Activated T-helper 2 cell treated with anti-CD3 and anti-CD28 coated beads, Interferon-gamma antibody, Interleukin-2, Interleukin-4, amounts not matched to agents 10 μg/mL and 5 μg/mL and 100 μg/mL, durations not matched to agents 14 hours and 24 hours and 36 hours (primary cell): ENCODE measurements around the gene SGK1. TPM values are rescaled to one million over a fixed set of nuclear protein-coding genes. Genes with fewer than 3 reads are reported as not detected.

ENCODE experiments used
- DNase-seq: peaks from one replicate; pipeline ENCODE4 v3.0.0; 2021; ENCODE audit warnings: low spot score
- H3K27ac Mint-ChIP-seq: one replicate; pipeline ENCODE4 v1.8.0; 2021; ENCODE audit warnings: mixed read lengths
- H3K27me3 Mint-ChIP-seq: one replicate; pipeline ENCODE4 v1.8.0; 2021; ENCODE audit warnings: low read depth, mixed read lengths
- H3K36me3 Mint-ChIP-seq: one replicate; pipeline ENCODE4 v1.8.0; 2021; ENCODE audit warnings: low read depth, mixed read lengths
- H3K4me1 Mint-ChIP-seq: one replicate; pipeline ENCODE4 v1.8.0; 2021; ENCODE audit warnings: low read depth, mixed read lengths
- H3K4me3 Mint-ChIP-seq: one replicate; pipeline ENCODE4 v1.8.0; 2021; ENCODE audit warnings: low read depth, mild to moderate bottlenecking, moderate library complexity, mixed read lengths
- H3K9me3 Mint-ChIP-seq: one replicate; pipeline ENCODE4 v1.8.0; 2021; ENCODE audit warnings: mixed read lengths
- intact Hi-C: fragments of 100-400 bp; cut with micrococcal nuclease; formaldehyde crosslinking; loops from one replicate; pipeline ENCODE4 v1.15.1; 2023
- total RNA-seq: library from RNA; stranded (reverse); gene quantifications from 2 replicates; pipeline ENCODE4 v1.2.3, GENCODE V29; 2022

The SGK1 gene
- total RNA-seq, 1 donor from 2014 or later = 74.0 TPM

GRCh38 chr6:134178161-134179044 lies 139.5 kb downstream of the SGK1 start:
- peak; percentile 60 for DNase-seq
- Mint-ChIP-seq H3K4me3 (peak overlapping the region; percentile 89), H3K4me1 (peaks cover 20% of the 10 kb centered on the region), H3K9me3 (no peaks in the 10 kb centered on the region), H3K36me3 (peaks cover 13% of the 10 kb centered on the region), H3K27me3 (peaks cover 4% of the 10 kb centered on the region), H3K27ac (peak overlapping the region; percentile 77)
- intact Hi-C loops = loop anchor here (1.0 to 10.0 kb wide), 2 partner anchors 110 to 1006 kb away; partner anchors contain the start of gene MYB

- peaks cover 19% of the 10 kb centered on the region for H3K36me3 Mint-ChIP-seq
- H3K9me3 Mint-ChIP-seq = no peaks in the 10 kb centered on the region
- H3K27ac Mint-ChIP-seq = peak overlapping the region; percentile 77
These were observed 140.2 kb downstream of the SGK1 start for GRCh38 chr6:134177753-134178160.

GRCh38 chr6:134177236-134177635 lies 140.7 kb downstream of the SGK1 start:
- DNase-seq = no peak
- no peaks in the 10 kb centered on the region for H3K9me3 Mint-ChIP-seq
- peaks cover 24% of the 10 kb centered on the region for H3K36me3 Mint-ChIP-seq
- H3K27me3 Mint-ChIP-seq = peaks cover 4% of the 10 kb centered on the region
- peak overlapping the region; percentile 77 for H3K27ac Mint-ChIP-seq
- H3K4me1 Mint-ChIP-seq = peaks cover 32% of the 10 kb centered on the region
- peak overlapping the region; percentile 89 for H3K4me3 Mint-ChIP-seq
- intact Hi-C loops = loop anchor here (10.0 kb wide), 1 partner anchor 1008 kb away; the partner anchor contains the start of gene MYB

More at GRCh38 chr6:134177753-134178160, 140.2 kb downstream of the SGK1 start:
- DNase-seq = no peak
- intact Hi-C loops = loop anchor here (1.0 to 10.0 kb wide), 2 partner anchors 111 to 1007 kb away; partner anchors contain the start of gene MYB
- H3K4me1 Mint-ChIP-seq = peaks cover 27% of the 10 kb centered on the region
- H3K4me3 Mint-ChIP-seq = peak overlapping the region; percentile 89
- H3K27me3 Mint-ChIP-seq = peaks cover 4% of the 10 kb centered on the region

GRCh38 chr6:134176264-134176975 lies 141.5 kb downstream of the SGK1 start:
- Mint-ChIP-seq H3K4me3 (peak overlapping the region; percentile 92), H3K4me1 (peaks cover 40% of the 10 kb centered on the region), H3K36me3 (peaks cover 32% of the 10 kb centered on the region), H3K9me3 (no peaks in the 10 kb centered on the region), H3K27me3 (peaks cover 4% of the 10 kb centered on the region), H3K27ac (peak overlapping the region; percentile 89)
- intact Hi-C loops = loop anchor here (10.0 kb wide), 1 partner anchor 1008 kb away; the partner anchor contains the start of gene MYB
- no peak for DNase-seq

GRCh38 chr6:134175532-134176263 lies 142.2 kb downstream of the SGK1 start:
- H3K27me3 Mint-ChIP-seq = peaks cover 4% of the 10 kb centered on the region
- H3K27ac Mint-ChIP-seq = peak overlapping the region; percentile 89

GRCh38 chr6:134174672-134175531 lies 143.0 kb downstream of the SGK1 start:
- intact Hi-C loops = loop anchor here (1.0 to 10.0 kb wide), 11 partner anchors 62 to 1010 kb away; partner anchors contain the start of gene MYB
- Mint-ChIP-seq H3K27ac (peak overlapping the region; percentile 97), H3K36me3 (peaks cover 48% of the 10 kb centered on the region), H3K4me3 (peak overlapping the region; percentile 98), H3K4me1 (peaks cover 47% of the 10 kb centered on the region), H3K9me3 (no peaks in the 10 kb centered on the region), H3K27me3 (peaks cover 4% of the 10 kb centered on the region)
- DNase-seq = peak; percentile 87

More at GRCh38 chr6:134175532-134176263, 142.2 kb downstream of the SGK1 start:
- intact Hi-C loops = loop anchor here (1.0 to 10.0 kb wide), 7 partner anchors 61 to 1009 kb away; partner anchors contain the start of gene MYB
- no peaks in the 10 kb centered on the region for H3K9me3 Mint-ChIP-seq
- peak overlapping the region; percentile 92 for H3K4me3 Mint-ChIP-seq
- peaks cover 40% of the 10 kb centered on the region for H3K36me3 Mint-ChIP-seq
- H3K4me1 Mint-ChIP-seq = peaks cover 41% of the 10 kb centered on the region
- no peak for DNase-seq

GRCh38 chr6:134173936-134174671 lies 143.8 kb downstream of the SGK1 start:
- Mint-ChIP-seq H3K36me3 (peaks cover 54% of the 10 kb centered on the region), H3K27ac (peak overlapping the region; percentile 97), H3K9me3 (no peaks in the 10 kb centered on the region), H3K4me1 (peaks cover 49% of the 10 kb centered on the region), H3K27me3 (peaks cover 4% of the 10 kb centered on the region), H3K4me3 (peak overlapping the region; percentile 98)
- intact Hi-C loops = loop anchor here (1.0 to 10.0 kb wide), 10 partner anchors 63 to 1011 kb away; partner anchors contain the start of gene MYB
- peak; percentile 74 for DNase-seq

- peaks cover 48% of the 10 kb centered on the region for H3K4me1 Mint-ChIP-seq
- intact Hi-C loops = loop anchor here (10.0 kb wide), 1 partner anchor 1011 kb away; the partner anchor contains the start of gene MYB
These were observed 144.6 kb downstream of the SGK1 start for GRCh38 chr6:134173366-134173725.

GRCh38 chr6:134172706-134173365 lies 145.1 kb downstream of the SGK1 start:
- Mint-ChIP-seq H3K27me3 (peaks cover 4% of the 10 kb centered on the region), H3K4me1 (peaks cover 47% of the 10 kb centered on the region), H3K27ac (no peak overlapping the region), H3K4me3 (peak overlapping the region; percentile 98), H3K9me3 (no peaks in the 10 kb centered on the region), H3K36me3 (peaks cover 60% of the 10 kb centered on the region)
- intact Hi-C loops = loop anchor here (10.0 kb wide), 1 partner anchor 1012 kb away; the partner anchor contains the start of gene MYB
- DNase-seq = no peak

More at GRCh38 chr6:134173366-134173725, 144.6 kb downstream of the SGK1 start:
- Mint-ChIP-seq H3K9me3 (no peaks in the 10 kb centered on the region), H3K27me3 (peaks cover 4% of the 10 kb centered on the region), H3K4me3 (peak overlapping the region; percentile 98), H3K36me3 (peaks cover 56% of the 10 kb centered on the region), H3K27ac (no peak overlapping the region)
- no peak for DNase-seq

- no peak for DNase-seq
- intact Hi-C loops = loop anchor here (10.0 kb wide), 1 partner anchor 1013 kb away; the partner anchor contains the start of gene MYB
- H3K9me3 Mint-ChIP-seq = no peaks in the 10 kb centered on the region
- H3K4me3 Mint-ChIP-seq = peak overlapping the region; percentile 98
- peaks cover 40% of the 10 kb centered on the region for H3K4me1 Mint-ChIP-seq
- H3K27me3 Mint-ChIP-seq = peaks cover 1% of the 10 kb centered on the region
- H3K27ac Mint-ChIP-seq = no peak overlapping the region
- peaks cover 64% of the 10 kb centered on the region for H3K36me3 Mint-ChIP-seq
These were observed 145.7 kb downstream of the SGK1 start for GRCh38 chr6:134172020-134172705.
